NCI-H2081 (cell line): ENCODE measurements around the gene TBCA.
A peak's percentile ranks its signal among the peaks of the same experiment; 100 is the strongest.

Source experiments
- DNase-seq, 2 experiments: peaks; one replicate each; lab custom pipeline; 2025; lab: John Stamatoyannopoulos, UW

Gene TBCA, protein sequence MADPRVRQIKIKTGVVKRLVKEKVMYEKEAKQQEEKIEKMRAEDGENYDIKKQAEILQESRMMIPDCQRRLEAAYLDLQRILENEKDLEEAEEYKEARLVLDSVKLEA

DNA sequence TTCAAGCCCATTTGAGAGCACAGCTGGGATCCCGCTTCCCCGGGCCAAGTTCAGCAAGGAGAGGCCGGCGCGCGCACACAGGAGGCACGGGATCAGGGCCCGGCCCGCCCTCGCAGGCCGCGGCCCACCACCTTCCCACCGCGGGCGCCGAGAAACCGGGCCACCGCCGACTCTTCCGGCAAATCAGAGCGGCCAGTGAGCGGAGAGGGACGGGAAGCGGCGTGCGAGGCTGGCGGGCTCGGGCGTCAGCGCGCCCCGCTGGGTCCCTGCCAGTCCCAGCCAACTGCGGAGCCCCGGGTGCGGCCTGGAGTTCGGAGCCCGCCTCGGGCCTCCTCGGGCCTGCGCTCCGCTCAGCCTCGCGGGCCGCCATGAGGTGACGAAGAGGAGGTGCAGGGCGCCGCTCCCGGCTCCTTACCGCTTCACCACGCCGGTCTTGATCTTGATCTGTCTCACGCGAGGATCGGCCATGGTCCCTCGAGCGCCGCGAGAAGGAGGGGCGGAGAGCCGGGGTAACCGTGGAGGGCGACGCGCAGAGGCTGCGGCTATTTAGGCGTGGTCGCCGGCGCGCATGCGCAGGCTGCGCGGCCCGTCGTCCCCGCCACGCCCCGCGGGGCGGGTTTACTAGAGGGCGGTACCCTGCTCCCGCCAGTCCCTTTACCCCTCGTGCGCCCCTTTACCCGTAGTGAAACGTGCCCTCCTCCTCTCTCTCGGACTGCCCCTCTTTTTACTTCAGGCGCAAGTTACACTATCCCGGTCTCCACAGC, at the start of gene TBCA:
Gene TBCA, minus strand, starts transcription at position 550 of the 764 bp plus-strand sequence. Its CDS starts 82 bp downstream, at position 468.
- peak; percentile 81 to 86 for DNase-seq

DNA sequence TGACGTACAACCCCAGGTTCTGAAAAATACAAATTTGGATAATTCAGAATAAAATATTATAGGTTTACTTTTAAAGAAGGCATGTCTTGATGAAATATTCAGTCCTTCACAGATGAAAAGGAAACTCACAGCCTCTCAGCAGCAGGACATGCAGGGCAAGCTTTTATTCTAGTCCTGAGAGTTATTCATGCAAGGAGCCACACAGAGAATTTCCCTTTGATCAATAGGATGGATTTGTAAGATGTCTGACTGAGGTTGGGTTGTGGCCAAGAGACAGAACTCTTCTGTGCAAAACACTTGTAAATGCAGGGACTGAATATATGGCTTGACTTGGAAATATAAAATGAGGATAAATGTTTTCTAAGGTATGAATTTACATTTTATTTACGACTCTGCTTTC, 48.8 kb upstream of the TBCA start:
- no peak for DNase-seq

DNA sequence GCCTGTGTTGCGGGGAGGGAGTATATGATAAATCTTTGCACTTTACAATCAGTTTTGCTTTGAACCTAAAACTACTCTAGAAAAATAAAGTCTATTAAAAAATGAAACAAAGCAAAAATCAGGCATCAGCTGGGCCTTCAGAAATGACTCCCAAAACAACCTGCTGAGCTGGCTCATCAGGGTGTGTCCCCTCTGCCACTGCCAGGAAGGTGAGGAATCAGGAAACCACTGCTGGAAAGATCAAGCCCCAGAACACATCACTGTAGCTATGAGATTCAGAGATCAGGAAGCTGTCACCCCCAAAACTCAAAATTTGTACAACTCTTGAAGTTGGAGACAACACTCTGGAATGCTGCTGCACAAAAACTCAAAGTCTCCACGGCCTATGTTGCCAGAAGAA, 40.5 kb upstream of the TBCA start:
- DNase-seq = no peak

DNA sequence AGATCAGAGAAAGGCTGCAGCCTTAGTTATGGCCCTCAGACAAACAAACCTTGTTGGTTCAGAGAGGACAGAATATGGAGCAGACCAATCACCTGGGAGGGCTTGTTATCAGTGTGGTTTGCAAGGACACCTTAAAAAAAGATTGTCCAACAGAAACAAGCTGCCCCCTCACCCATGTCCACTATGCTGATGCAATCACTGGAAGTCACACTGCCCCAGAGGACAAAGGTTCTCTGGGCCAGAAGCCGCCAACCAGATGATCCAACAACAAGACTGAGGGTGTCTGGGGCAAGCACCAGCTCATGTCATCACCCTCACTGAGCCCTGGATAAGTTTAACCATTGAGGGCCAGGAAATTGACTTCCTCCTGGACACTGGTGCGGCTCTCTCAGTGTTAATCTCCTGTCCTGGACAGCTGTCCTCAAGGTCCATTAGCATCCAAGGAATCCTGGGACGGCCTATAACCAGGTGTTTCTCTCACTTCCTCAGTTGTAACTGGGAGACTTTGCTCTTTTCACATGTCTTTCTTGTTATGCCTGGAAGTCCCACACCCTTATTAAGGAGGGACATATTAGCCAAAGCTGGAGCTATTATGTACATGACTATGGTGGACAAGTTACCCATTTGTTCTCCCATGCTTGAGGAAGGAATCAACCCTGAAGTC, 36.9 kb upstream of the TBCA start:
- no peak for DNase-seq

DNA sequence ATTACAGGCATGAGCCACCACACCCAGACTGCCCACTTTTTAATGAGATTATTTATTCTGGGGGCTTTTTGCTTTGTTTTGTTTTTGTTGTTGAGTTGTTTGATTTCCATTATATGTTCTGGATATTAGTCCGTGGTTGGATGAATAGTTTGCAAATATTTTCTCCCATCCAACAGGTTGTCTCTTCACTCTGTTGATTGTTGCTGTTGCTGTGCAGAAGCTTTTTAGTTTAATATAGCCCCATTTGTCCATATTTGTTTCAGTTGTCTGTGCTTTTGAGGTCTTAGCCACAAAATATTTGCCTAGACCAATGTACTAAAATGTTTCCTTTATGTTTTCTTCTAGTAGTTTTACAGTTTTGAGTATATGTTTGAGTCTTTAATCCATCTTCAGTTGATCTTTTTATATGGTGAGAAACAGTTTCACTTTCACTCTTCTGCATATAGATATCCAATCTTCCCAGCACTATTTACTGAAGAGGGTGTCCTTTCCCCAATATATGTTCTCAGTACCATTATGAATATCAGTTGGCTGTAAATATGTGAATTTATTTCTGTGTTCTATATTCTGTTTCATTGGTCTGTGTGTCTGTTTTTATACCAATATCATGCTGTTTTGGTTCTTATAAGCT, 30.2 kb upstream of the TBCA start:
- DNase-seq = no peak

DNA sequence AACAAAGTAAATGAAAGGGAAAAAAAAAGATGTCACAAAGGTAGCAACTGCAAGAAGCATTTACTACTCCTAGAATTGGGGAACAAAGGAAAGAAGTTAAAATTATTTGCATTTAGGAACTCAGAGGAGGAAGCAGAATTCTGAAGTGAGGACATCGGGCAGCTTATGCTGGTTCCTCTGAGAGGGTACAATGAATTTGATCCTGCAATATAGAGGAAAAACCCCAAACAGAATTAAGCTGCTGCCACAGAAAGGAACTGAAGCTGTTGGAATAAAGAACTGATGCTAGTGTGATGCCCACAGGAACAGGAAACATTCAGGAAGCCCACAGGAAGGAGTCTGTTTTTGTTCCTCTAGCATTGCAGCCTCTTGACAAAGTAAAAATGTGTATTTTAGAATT, 22.3 kb upstream of the TBCA start:
- DNase-seq = no peak

DNA sequence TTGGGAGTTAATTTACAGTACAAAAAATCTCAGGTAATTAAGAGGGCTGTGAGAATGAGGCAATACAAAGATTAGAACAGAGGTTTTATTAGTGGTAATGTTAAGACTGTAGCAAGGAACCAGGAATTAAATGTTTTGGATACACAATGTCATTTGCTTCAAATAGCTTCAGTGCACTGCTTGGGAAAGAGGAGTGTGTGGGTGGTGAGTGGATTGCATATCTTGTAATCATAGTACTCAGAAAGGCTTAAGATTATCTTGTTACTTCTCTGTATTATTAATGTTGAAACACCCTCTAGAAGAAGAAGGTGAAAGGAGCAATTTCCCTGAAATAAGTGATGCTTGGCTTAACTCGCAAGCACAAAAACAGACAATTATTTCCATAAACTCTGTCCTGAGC, 21.0 kb upstream of the TBCA start:
- DNase-seq = no peak

DNA sequence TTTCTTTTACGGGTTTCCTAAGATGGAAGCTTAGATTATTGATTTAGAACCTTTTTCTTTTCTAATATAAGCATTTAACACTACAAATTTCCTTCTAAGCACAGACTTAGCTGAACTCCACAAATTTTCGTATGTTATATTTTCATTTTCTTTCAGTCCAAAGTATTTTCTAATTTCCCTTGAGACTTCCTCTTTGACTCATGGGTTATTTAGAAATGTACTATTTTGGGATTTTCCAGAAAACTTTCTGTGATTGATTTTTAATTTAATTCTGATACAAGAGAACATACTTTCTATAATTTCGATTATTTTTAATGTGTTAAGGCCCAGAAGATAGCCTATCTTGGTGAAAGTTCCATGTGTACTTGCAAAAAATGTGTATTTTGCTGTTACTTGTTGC, 19.7 kb upstream of the TBCA start:
- no peak for DNase-seq

DNA sequence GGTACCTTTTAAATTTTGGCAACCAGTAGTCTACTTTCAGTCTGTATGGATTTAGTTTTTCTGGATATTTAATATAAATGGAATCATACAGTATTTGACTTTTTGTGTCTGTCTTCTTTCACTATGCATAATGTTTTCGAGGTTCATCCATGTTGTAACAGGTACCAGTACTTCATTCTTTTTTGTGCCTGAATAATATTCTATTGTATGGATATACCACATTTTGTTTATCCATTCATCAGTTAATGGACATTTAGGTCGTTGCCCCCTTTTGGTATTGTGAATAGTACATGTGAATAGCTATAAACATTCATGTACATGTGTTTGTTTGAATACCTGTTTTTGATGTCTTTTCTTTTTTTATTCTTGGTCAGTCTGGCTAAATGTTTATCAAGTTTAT, 19.1 kb upstream of the TBCA start:
- DNase-seq = no peak

DNA sequence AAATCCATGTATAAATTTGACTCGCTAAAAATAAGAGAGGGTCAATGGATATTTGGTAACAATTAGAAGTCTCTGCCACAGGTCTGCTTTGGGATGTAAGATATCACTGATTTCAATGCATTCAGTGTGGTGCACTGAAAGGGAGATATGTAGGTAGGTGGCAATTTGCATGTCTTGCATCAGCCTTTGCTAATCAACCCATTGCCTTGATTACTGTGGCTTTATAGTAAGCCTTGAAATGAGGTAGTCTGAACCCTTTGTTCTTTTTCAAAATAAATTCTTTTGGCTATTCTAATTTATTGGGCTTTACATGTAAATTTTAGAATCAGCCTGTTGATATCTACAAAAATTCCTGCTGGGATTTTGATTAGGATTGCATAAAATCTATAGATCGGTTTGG, 15.8 kb upstream of the TBCA start:
- no peak for DNase-seq

DNA sequence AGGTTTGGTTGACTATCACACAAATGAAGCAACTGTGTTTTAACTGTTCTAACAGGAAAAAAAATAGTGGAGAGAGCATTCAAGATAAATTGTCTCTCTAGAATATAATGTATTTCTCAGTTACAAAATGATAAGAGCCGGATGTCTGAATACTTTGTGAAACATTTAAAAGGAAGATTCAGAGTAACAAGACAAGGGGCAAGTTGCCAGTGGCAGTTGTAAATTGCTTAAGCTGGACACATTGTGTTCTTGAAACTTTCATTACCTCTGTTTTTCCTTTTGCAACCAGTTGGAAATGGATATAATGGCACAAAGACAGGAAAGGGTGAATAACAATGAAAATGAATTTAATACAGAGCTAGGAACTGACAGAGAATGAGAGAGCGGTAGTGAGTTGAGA, 15.2 kb upstream of the TBCA start:
- no peak for DNase-seq

DNA sequence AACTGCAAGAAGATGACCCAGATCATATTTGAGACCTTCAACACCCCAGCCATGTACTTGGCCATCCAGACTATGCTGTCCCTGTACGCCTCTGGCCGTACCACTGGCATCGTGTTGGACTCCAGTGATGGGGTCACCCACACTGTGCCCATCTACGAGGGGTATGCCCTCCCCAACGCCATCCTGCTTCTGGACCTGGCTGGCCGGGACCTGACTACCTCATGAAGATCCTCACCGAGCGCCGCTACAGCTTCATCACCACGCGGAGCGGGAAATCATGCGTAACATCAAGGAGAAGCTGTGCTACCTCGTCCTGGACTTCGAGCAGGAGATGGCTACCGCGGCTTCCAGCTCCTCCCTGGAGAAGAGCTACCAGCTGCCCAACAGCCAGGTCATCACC, 9.1 kb upstream of the TBCA start:
- DNase-seq = no peak

DNA sequence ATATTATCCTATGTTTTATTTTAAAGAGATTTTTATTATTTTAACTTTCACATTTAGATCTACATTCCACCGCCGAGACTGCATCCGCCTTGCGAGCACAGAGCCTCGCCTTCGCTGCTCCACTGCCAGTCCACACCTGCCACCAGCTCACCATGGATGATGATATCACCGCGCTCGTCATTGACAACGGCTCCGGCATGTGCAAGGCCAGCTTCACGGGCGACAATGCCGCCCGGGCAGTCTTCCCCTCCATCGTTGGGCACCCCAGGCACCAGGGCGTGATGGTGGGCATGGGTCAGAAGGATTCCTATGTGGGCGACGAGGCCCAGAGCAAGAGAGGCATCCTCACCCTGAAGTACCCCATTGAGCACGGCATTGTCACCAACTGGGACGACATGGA, 8.6 kb upstream of the TBCA start:
- DNase-seq = no peak

DNA sequence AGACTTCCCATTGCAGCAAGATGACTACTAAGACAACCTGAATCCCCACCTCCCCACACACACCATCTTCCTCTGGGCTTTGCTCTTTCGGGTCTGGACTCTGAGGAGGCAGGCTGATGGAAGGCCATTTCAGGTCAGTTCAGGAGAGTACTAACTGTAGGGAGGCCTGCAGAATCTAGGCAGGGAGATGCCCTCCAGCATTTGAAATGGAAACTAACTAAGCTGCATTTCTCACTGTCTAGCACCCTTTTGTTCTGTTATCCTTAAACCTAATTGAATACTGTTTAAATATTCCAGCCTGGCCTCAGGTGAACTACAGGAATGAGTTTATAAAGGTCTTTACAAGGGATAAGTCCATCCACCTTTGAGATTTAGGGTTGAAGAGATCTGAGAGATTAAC, 4.9 kb upstream of the TBCA start:
- no peak for DNase-seq

DNA sequence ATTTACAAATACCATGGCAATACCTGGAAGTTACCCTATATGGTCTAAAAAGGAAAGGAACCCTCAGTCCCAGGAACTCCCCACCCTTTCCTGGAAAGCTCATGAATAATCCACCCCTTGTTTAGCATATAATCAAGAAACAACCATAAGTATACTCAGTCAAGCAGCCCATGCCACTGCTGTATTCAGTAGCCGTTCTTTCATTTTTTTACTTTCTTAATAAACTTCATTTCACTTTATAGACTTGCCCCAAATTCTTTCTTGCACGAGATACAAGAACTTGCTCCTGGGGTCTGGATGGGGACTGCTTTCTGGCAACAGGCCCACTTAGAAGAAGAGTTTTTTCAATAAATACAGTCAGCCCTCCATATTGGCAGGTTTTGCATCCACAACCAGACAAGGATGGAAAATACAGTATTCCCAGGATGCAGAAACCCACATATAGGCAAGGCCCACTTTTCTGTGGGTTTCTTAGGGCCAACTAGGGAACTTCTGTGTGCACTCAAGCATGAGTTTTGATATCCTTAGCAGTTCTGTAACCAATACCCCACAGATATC, 2.8 kb upstream of the TBCA start:
- no peak for DNase-seq

DNA sequence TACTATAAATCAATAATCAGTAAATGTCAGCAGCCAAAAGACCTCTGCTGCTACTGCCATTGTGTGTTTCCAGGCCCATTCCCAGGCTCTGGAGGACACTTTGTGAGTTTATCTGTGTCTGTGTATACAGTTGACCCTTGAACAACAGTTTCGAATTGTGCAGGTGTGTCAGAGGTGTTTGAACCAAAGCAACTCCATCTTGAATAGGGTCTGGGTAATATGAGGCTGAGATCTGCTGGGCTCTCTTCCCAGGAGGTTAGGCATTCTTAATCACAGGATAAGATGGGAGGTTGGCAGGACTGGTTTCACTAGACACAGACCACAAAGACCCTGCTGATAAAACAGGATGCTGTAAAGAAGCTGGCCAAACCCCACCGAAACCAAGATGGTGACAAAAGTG, 2.3 kb upstream of the TBCA start:
- DNase-seq = no peak

DNA sequence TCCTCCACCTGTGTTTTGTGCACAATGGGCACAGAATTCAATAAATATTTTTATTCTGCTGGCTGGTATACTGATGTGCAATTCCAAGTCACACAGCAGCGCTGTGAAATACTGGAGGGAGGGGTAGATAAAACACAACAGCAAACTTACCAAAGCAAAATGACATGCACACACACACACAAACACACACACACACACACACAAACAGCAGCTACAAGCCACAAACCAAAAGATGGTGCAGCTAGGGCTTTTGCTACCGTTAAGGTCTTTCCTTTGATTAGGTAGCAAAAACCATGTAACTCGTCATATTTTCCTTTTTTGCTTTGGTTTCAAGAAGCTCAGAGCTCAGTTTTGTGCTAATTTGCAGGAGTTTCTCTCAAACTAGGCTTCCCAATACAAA, 1.8 kb upstream of the TBCA start:
- DNase-seq = no peak

DNA sequence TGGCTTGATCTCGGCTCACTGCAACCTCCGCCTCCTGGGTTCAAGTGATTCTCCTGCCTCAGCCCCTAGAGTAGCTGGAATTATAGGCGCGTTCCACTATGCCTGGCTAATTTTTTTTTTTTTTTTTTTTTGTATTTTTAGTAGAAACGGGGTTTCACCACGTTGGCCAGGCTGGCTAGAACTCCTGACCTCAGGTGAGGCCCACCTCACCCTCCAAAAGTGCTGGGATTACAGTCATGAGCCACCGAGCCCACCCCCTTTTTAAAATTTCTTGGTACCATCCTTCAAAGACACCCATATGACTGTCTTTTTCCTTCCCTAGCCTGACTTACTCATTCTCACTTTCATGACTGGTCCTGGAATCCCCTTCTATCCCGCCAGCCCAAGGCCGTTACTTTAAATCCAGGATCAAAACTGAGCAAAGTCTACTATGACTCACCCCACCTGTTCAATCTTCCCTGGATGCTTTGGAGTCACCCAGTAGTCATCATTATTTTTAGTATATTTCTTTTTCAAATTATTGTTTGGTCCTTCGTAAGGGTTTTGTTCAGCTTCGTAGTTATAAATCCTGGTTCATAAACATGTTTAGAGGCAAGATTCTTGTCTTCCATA, 1.2 kb upstream of the TBCA start:
- DNase-seq = no peak

DNA sequence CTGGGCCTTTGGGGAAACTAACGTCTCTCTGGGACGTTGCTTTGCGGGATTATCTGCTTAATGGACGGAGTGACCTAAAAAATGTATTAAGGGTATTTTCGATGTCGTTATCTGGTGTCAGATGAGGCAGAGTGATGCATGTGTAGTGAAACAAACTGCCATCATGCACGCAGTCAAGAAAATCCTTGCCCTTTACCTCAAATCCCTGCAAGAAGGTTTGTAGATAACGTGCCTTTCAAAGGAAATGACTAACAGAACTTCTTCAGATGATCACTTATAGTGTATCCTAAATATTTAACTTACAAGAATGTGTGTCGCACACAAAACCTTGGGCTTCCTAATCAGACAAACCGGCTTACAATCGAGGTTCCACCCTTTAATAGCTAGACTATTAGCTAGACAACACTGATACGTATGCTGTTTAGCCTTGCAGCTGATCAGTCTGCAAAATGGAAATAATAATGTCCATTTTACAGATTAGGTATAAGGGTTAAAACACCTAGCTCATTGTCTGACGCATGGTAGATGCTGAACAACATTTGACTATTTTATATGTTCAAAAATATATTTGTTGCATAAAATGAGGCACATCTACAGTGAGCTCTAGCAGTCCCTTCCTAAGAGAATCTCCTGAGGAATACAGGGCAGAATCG, 541 bp upstream of the TBCA start:
- no peak for DNase-seq

DNA sequence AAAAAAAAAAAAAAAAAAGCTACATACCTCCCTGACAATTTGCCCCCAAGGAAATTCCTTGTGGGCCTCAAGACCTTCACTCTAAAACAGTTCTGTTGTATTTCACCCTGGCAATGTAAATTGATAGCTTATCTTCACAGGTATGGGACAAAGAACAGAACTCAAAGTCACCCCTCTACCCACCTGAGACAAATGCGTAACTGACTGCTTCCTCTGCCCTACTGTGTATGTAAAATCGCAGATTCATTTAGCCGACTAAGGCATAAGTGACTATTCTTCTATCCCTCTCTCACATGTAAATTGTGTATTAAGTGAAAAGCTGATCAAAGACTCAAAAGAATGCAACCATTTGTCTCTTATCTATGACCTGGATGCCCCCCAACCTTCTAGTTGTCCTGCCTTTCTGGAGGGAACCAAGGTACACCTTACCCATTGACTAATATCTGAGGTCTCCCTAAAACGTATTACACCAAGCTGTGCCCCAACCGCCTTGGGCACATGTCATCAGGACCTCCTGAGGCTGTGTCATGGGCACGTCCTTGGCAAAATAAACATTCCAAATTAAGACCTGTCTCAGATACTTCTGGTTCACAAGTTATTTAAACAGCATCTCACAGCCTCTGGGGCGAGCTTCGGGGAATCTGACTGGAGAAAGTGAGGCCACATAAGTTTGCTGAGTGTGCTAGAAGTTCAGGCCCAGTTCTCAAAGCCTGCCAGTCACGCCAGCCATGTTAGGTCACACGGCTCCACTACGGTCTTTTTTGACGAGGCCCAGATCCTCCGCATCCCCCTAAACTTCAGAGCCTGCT, 954 bp downstream of the TBCA start:
- DNase-seq = no peak

DNA sequence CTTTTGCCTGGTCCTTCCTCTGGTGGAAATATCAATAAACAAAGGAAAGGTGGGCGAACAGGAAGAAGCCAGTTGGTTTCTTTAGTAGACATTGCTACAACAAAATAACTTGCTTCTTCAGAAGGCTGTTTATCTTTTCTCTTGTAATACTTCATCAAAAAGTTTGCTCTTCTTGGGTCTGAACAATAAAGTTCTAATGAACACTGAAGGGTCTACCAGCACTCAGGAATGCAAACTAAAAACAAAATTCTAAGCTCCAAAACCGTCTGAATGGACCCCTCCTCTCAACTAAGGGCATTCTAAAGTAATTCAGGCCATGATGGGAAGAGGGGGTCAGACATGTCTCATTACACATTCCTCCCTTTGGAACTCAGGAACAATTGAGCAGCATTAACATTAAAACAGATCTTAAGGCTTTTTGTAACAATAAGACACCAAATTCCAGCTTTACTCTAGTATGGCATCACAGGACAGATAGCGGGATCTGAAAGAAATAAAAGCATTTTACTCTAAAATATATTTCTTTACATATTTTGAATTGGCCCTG, 2.3 kb downstream of the TBCA start:
- no peak for DNase-seq
